PC-3 (cell line): Measurements from ENCODE around the gene EIF3F. TPM values are rescaled to one million over a fixed set of nuclear protein-coding genes. Genes with fewer than 3 reads are reported as not detected.

Source experiments
- ATAC-seq: fragments of 200-7000 bp; cut with Tn5 transposase; 2 replicates; pipeline ENCODE4 v1.9.1; 2020; ENCODE audit warnings: mild to moderate bottlenecking, moderate library complexity
- BruUV-seq: library from RNA; stranded (reverse); fragments of 400-500 nt; replicated peaks from 2 replicates; lab custom pipeline; 2021; lab: Mats Ljungman, UMichigan
- CTCF ChIA-PET: fragments of 300-600 bp; sonication (Branson Sonifier 250); formaldehyde crosslinking; loops from one replicate; lab custom pipeline; 2022; ENCODE audit warnings: antibody characterized with exemption; lab: Charles Lee
- POLR2A ChIA-PET: fragments of 300-600 bp; sonication (Branson Sonifier 250); formaldehyde crosslinking; loops from one replicate; lab custom pipeline; 2022; ENCODE audit warnings: antibody characterized with exemption; ENCODE audit not compliant: unreplicated experiment; lab: Charles Lee
- DNase-seq: peaks from one replicate; pipeline ENCODE4 v3.0.0-alpha.2; 2015
- H2AFZ ChIP-seq: fragments of 300-600 bp; sonication (generic); 2 replicates; pipeline ENCODE4 v1.6.0; 2016; ENCODE audit warnings: antibody characterized with exemption, low read length
- H3F3A ChIP-seq: fragments of 300-600 bp; sonication (generic); one replicate; pipeline ENCODE4 v1.6.0; 2017; ENCODE audit warnings: antibody characterized with exemption, low read length, control low read depth, mild to moderate bottlenecking; ENCODE audit not compliant: unreplicated experiment
- H3K27ac ChIP-seq: fragments of 300-600 bp; sonication (generic); 2 replicates; pipeline ENCODE4 v1.5.1; 2016; ENCODE audit warnings: mild to moderate bottlenecking, low read length
- H3K27me3 ChIP-seq: fragments of 300-600 bp; sonication (generic); 2 replicates; pipeline ENCODE4 v1.6.1; 2016; ENCODE audit warnings: low read length, mixed read lengths
- H3K36me3 ChIP-seq: fragments of 300-600 bp; sonication (generic); 2 replicates; pipeline ENCODE4 v1.6.1; 2016; ENCODE audit warnings: low read depth, mixed run types, low read length, mixed read lengths
- H3K4me1 ChIP-seq: fragments of 300-600 bp; sonication (generic); 2 replicates; pipeline ENCODE4 v1.5.1; 2016; ENCODE audit warnings: low read length; ENCODE audit not compliant: insufficient read depth
- H3K4me2 ChIP-seq: fragments of 300-600 bp; sonication (generic); 2 replicates; pipeline ENCODE4 v1.6.0; 2016; ENCODE audit warnings: low read length
- H3K4me3 ChIP-seq: fragments of 300-600 bp; sonication (generic); 2 replicates; pipeline ENCODE4 v1.5.1; 2016; ENCODE audit warnings: mild to moderate bottlenecking, low read length, mixed read lengths
- H3K79me2 ChIP-seq: fragments of 300-600 bp; sonication (generic); 2 replicates; pipeline ENCODE4 v1.6.1; 2017; ENCODE audit warnings: low read length, mixed read lengths
- H3K9ac ChIP-seq: fragments of 300-600 bp; sonication (generic); 2 replicates; pipeline ENCODE4 v1.6.0; 2016; ENCODE audit warnings: mild to moderate bottlenecking, low read length
- H3K9me2 ChIP-seq: fragments of 300-600 bp; sonication (generic); replicated peaks from 2 replicates; pipeline ENCODE4 v1.6.1; 2016; ENCODE audit warnings: mixed run types, low read length, mixed read lengths
- H3K9me3 ChIP-seq: fragments of 300-600 bp; sonication (generic); 2 replicates; pipeline ENCODE4 v1.6.1; 2016; ENCODE audit warnings: low read length, mixed read lengths
- H4K20me1 ChIP-seq: fragments of 300-600 bp; sonication (generic); 2 replicates; pipeline ENCODE4 v1.6.1; 2016; ENCODE audit warnings: low read length, mixed read lengths
- EZH2 ChIP-seq: fragments of 300-600 bp; sonication (generic); IDR thresholded peaks from one replicate; pipeline ENCODE4 v1.6.1; 2017; ENCODE audit warnings: antibody characterized with exemption, mild to moderate bottlenecking, low read length; ENCODE audit not compliant: unreplicated experiment
- EZH2phosphoT487 ChIP-seq: fragments of 300-600 bp; sonication (generic); IDR thresholded peaks from 2 replicates; pipeline ENCODE4 v1.6.1; 2018; ENCODE audit warnings: mild to moderate bottlenecking, antibody characterized with exemption, low read length, borderline replicate concordance
- intact Hi-C: fragments of 100-400 bp; cut with micrococcal nuclease; formaldehyde crosslinking; loops from 2 replicates; pipeline ENCODE4 v1.9.0; 2023
- total RNA-seq: library from RNA; depleted of rRNA; stranded (reverse); fragments of >200 nt; gene quantifications from 2 replicates; pipeline ENCODE4 v1.2.3, GENCODE V29; 2014; rRNA removed
- TF ChIP-seq, protein P1 (sequence below): fragments of 300-600 bp; sonication (generic); conservative IDR thresholded peaks from 2 replicates; pipeline ENCODE4 v1.5.1; 2017; ENCODE audit warnings: antibody characterized with exemption, low read depth, mild to moderate bottlenecking, low read length

Gene EIF3F
- total RNA-seq, 1 experiment from 2014 or later = 227 TPM

DNA sequence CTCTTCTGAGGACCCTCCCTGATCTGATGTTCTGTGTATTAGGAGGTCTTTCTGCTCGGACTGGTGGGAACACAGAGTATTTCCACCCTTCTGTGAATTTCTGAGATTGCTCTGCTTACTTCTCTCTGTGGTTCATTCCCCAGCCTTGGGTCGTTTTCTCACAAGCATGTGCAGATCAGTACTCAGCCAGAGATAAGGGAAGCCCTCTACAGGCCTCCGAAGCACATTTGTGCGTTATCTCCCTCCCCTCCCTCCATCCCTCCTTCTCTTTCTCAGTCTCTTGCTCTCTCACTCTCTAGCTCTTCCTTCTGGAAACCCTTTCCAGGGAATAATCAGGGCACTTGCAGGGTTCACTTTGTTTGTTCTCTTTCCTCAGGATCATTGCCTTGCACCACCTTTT is 58.7 kb downstream of the EIF3F start:
- no peak for ATAC-seq
- H2AFZ ChIP-seq = no peak overlapping the region
- POLR2A ChIA-PET = no interaction called here
- no peaks in the 10 kb centered on the region for H3K36me3 ChIP-seq
- no peaks in the 10 kb centered on the region for H3F3A ChIP-seq
- no peak overlapping the region for H3K27ac ChIP-seq
- no peak overlapping the region for H3K4me2 ChIP-seq
- CTCF ChIA-PET = no interaction called here
- DNase-seq = no peak
- H4K20me1 ChIP-seq = no peaks in the 10 kb centered on the region
- no peak overlapping the region for H3K4me3 ChIP-seq
- H3K79me2 ChIP-seq = no peaks in the 10 kb centered on the region
- no peaks in the 10 kb centered on the region for H3K9me3 ChIP-seq
- H3K9me2 ChIP-seq = no peaks in the 10 kb centered on the region
- BruUV-seq = no TSS peak
- TF ChIP-seq EZH2 (no peak), EZH2phosphoT487 (no peak)
- TF ChIP-seq, protein P1, sequence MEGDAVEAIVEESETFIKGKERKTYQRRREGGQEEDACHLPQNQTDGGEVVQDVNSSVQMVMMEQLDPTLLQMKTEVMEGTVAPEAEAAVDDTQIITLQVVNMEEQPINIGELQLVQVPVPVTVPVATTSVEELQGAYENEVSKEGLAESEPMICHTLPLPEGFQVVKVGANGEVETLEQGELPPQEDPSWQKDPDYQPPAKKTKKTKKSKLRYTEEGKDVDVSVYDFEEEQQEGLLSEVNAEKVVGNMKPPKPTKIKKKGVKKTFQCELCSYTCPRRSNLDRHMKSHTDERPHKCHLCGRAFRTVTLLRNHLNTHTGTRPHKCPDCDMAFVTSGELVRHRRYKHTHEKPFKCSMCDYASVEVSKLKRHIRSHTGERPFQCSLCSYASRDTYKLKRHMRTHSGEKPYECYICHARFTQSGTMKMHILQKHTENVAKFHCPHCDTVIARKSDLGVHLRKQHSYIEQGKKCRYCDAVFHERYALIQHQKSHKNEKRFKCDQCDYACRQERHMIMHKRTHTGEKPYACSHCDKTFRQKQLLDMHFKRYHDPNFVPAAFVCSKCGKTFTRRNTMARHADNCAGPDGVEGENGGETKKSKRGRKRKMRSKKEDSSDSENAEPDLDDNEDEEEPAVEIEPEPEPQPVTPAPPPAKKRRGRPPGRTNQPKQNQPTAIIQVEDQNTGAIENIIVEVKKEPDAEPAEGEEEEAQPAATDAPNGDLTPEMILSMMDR = no peak
- no peak overlapping the region for H3K9ac ChIP-seq
- no peaks in the 10 kb centered on the region for H3K4me1 ChIP-seq
- intact Hi-C loops = no loop called here
- H3K27me3 ChIP-seq = peaks cover 53% of the 10 kb centered on the region

DNA sequence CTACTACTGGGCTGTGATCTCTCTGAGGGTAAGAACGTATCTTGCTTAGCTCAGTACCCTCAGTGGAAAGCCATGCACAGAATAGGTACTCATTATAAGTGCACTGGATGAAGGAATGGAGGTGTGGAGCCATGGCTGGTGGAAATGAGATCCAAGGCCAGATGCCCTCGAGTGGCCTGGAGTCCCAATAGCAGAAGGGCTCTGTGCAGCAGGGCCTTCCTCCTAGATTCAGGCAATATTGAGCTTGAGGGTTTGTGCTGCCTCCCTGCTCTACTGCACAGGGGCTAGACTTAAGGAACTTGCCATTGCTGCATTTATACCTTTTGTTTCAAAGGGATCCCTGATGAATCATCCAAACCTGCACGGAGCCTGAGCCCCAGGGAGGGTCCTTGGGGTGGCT is 60.2 kb downstream of the EIF3F start:
- H3K9ac ChIP-seq = no peak overlapping the region
- H3K9me2 ChIP-seq = no peaks in the 10 kb centered on the region
- TF ChIP-seq EZH2 (no peak), EZH2phosphoT487 (no peak)
- TF ChIP-seq, protein P1 = no peak
- no TSS peak for BruUV-seq
- no peak overlapping the region for H3K27ac ChIP-seq
- ChIA-PET CTCF (no interaction called here), POLR2A (no interaction called here)
- no peaks in the 10 kb centered on the region for H3K4me1 ChIP-seq
- H3F3A ChIP-seq = no peaks in the 10 kb centered on the region
- no peak for DNase-seq
- H3K36me3 ChIP-seq = no peaks in the 10 kb centered on the region
- no peaks in the 10 kb centered on the region for H3K79me2 ChIP-seq
- no peak overlapping the region for H2AFZ ChIP-seq
- H3K9me3 ChIP-seq = no peaks in the 10 kb centered on the region
- H3K4me2 ChIP-seq = no peak overlapping the region
- H4K20me1 ChIP-seq = no peaks in the 10 kb centered on the region
- ATAC-seq = no peak
- intact Hi-C loops = no loop called here
- H3K4me3 ChIP-seq = no peak overlapping the region
- H3K27me3 ChIP-seq = peaks cover 65% of the 10 kb centered on the region

DNA sequence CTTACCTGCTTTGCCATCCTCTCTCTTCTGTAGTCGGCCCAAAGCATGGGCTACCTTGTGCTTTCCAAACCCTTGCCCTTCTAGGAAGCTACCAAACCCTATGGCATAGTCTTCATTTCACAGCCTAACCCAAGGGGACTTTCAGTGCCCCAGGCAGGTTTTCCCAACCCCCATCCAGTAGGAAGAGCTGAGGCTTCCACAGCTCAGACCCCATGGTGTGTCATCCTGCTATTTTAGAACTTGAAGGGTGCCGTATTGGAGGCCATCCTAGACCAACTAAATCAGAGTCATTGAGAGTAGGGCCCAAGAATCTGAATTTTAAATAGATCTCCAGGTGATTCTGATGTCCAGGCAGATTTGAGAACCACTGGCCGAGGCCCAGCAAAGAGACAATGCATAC is 61.9 kb downstream of the EIF3F start:
- Histone ChIP-seq H4K20me1 (no peaks in the 10 kb centered on the region), H3K9me2 (no peaks in the 10 kb centered on the region), H3F3A (no peaks in the 10 kb centered on the region), H3K4me3 (no peak overlapping the region), H3K4me1 (no peaks in the 10 kb centered on the region), H2AFZ (no peak overlapping the region), H3K36me3 (no peaks in the 10 kb centered on the region), H3K9ac (no peak overlapping the region), H3K79me2 (no peaks in the 10 kb centered on the region), H3K27me3 (peaks cover 63% of the 10 kb centered on the region), H3K9me3 (no peaks in the 10 kb centered on the region), H3K4me2 (no peak overlapping the region), H3K27ac (no peak overlapping the region)
- POLR2A ChIA-PET = no interaction called here
- no peak for ATAC-seq
- CTCF ChIA-PET = no interaction called here
- intact Hi-C loops = no loop called here
- no peak for TF ChIP-seq EZH2
- TF ChIP-seq EZH2phosphoT487 = no peak
- TF ChIP-seq, protein P1 = no peak
- no TSS peak for BruUV-seq
- no peak for DNase-seq

Other genes with a start within 250 kb of the EIF3F start
- not detected in 2 replicates for gene OR5P2, start 190.4 kb upstream of the EIF3F start, total RNA-seq
- not detected in 2 replicates for gene OR5P3, start 156.5 kb upstream of the EIF3F start, total RNA-seq
- gene OR10A6, start 56.1 kb upstream of the EIF3F start, total RNA-seq = not detected in 2 replicates
- not detected in 2 replicates for gene OR10A3, start 45.6 kb upstream of the EIF3F start, total RNA-seq
- gene NLRP10, start 21.9 kb upstream of the EIF3F start, total RNA-seq = 1.9 and 8.9 TPM in 2 replicates
- gene TUB, start 93.9 kb downstream of the EIF3F start, total RNA-seq = 3.2 and 3.3 TPM in 2 replicates
- not detected in 2 replicates for gene RIC3, start 181.7 kb downstream of the EIF3F start, total RNA-seq